Stimulated activated CD8-positive, alpha-beta memory T cell treated with anti-CD3 and anti-CD28 coated beads, Interleukin-12 subunit alpha, Interleukin-12 subunit beta, amount 100 ng/mL, for 24 hours (primary cell): ENCODE measurements around the gene C2orf81.
A peak's percentile ranks its signal among the peaks of the same experiment; 100 is the strongest.
"Not testable (repeated sequence)": the region's sequence is repeated elsewhere in the genome, so short reads cannot be mapped to it uniquely, and the experiment has no call there.

Source experiments
- DNase-seq: peaks from one replicate; pipeline ENCODE4 v3.0.0-alpha.2; 2020; ENCODE audit errors: extremely low read depth

Gene C2orf81

DNA sequence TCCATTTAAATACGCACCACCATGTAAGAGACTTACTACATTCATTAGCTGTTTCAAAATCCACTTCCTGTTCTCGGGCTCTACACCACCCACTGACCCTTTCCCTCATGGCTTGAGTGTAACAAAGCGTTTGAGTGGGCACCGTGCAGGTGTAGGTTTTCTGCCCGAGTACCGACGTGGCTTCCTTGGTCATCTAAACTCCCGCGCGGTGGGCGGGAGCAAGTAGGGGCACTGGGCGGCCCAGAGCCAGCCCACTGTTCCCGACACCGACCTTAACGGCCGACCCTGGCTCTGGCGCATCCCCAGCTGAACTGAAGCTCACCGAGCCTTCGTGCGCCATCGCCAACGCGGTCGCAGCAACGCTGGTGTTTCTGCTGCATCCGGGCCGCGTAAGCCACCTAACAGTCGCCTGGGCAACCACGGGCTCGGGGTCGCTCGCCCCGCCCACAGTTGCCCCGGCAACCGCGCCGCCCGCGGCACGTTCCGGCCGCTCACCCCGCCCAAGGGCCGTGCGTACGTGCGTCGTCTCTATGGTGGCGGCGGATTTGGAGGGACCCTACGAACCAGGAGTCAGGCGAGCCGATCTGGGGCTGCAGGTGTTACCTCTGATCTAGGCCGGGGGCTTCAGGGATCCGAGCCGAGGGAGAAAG lies at the start of gene C2orf81, which contains the start of gene WDR54:
TSS of gene C2orf81 (minus strand) at position 399 of the 650 bp plus-strand sequence. CDS start at position 340, 59 bp downstream.
TSS of gene WDR54 (plus strand) at position 510 of the 650 bp plus-strand sequence. CDS start 424 bp downstream, outside the sequence.
- peak; percentile 85 for DNase-seq

DNA sequence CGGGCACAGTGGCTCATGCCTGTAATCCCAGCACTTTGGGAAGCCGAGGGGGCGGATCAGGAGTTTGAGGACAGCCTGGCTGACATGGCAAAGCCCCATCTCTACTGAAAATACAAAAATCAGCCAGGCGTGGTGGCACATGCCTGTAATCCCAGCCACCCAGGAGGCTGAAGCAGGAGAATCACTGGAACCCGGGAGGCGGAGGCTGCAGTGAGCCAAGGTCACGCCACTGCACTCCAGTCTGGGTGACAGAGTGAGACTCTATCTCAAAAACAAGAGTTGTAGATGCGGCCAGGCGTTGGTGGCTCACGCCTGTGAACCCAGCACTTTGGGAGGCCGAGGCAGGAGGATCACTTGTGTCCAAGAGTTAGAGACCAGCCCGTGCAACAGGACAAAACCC lies 49.3 kb upstream of the C2orf81 start:
- DNase-seq: not testable (repeated sequence)

DNA sequence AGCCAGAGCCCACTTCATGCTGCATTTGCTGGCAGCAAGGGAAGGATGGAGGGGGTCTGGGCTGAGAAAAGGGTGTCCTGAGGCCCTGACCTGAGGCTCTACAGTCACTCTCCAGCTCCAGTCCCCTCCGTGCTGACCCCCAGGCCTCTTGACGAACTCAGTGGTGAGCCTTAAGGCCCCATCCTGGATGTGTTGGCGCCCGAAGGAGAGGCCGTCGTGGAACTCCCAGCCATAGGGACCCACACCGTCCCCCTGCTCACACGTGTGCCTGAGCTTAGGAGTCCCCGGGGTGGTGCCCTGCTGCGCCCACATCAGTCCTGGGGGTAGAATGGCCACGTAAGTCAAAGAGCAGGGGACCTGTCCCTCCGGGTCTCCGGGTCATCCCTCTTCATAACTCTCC lies 43.0 kb upstream of the C2orf81 start:
- no peak for DNase-seq

DNA sequence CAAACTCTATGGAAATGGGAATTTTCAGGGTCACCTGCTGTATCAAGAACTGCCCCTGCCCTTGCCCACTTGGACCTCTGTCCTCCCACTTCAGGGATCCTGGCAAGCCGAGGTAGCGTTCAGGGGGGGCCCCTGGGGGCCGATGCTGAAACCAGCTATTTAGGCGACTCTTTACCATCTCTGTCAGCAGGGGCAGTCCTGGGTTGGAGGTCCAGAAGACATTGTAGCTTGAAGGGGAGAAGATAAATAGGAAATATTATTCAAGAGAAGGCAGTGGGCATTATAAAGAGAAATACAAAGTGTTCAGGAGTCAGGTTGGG lies 41.3 kb upstream of the C2orf81 start:
- no peak for DNase-seq

- no peak for DNase-seq
Observed at GRCh38 chr2:74462054-74462785, 40.8 kb upstream of the C2orf81 start.

- DNase-seq: no peak
Observed at GRCh38 chr2:74461187-74462053, 40.0 kb upstream of the C2orf81 start.

GRCh38 chr2:74460187-74460586 lies 38.8 kb upstream of the C2orf81 start:
- not testable (repeated sequence) for DNase-seq

GRCh38 chr2:74459503-74460118 lies 38.2 kb upstream of the C2orf81 start:
- DNase-seq: not testable (repeated sequence)

GRCh38 chr2:74458938-74459363 lies 37.5 kb upstream of the C2orf81 start:
- no peak for DNase-seq

- peak; percentile 97 for DNase-seq
Observed at GRCh38 chr2:74458132-74458937, 36.9 kb upstream of the C2orf81 start, which contains the start of gene WBP1. TSS of gene WBP1 (plus strand) at chr2:74458438. CDS start at chr2:74458603, 165 bp downstream.

GRCh38 chr2:74457549-74458131 lies 36.2 kb upstream of the C2orf81 start:
- DNase-seq: peak; percentile 68

- no peak for DNase-seq
Observed at GRCh38 chr2:74457129-74457548, 35.7 kb upstream of the C2orf81 start.

DNA sequence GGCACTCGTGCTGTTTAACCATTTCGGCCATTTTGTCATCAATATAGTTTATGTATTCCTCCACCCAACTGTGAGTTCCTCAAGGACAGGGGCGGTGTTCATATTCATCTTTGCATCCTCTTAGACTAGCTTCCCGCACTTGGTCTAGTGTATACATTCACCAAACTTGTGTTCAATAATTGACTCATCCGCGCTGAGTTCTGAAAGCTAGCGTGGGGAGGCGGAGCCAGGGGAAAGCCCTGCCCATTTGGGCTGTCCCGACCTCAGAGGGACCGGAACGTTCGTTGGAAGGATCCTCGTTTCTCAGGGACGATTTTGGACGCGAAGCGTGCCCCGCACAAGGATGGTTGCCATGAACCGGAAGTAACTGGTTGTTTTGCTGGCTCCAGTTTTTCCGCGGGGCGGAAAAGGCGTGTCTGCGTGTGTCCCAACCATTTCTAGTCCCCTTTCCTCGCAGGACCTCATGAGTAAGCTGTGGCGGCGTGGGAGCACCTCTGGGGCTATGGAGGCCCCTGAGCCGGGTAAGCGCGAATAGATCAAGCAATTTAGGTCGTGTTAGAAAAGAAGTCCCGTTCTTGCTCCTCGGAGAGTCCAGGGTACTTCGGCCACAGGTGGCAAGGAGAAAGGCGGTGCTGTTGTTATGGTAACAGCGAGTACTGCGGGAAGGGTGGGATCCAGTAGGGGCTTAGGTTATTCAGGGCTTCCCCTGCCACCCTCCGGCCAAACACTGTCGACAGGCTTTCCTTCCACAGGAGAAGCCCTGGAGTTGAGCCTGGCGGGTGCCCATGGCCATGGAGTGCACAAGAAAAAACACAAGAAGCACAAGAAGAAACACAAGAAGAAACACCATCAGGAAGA lies 33.5 kb upstream of the C2orf81 start, which contains the start of gene INO80B:
TSS of gene INO80B (plus strand) at position 434 of the 858 bp plus-strand sequence. CDS start at position 464, 30 bp downstream.
- peak; percentile 85 for DNase-seq

- no peak for DNase-seq
Observed at GRCh38 chr2:74450570-74451190, 29.3 kb upstream of the C2orf81 start.

- DNase-seq: no peak
Observed at GRCh38 chr2:74448771-74449170, 27.4 kb upstream of the C2orf81 start.

- no peak for DNase-seq
Observed at GRCh38 chr2:74447230-74447999, 26.0 kb upstream of the C2orf81 start.

- no peak for DNase-seq
Observed at GRCh38 chr2:74444498-74445318, 23.3 kb upstream of the C2orf81 start.
